Endothelial cell of umbilical vein (primary cell): ENCODE measurements around the gene CAPN15. TPM values are rescaled to one million over a fixed set of nuclear protein-coding genes. Genes with fewer than 3 reads are reported as not detected.
A peak's percentile ranks its signal among the peaks of the same experiment; 100 is the strongest.

ENCODE experiments used
- BruUV-seq: library from RNA; stranded (reverse); fragments of 400-500 nt; replicated peaks from 2 replicates; lab custom pipeline; 2021; lab: Mats Ljungman, UMichigan
- CTCF ChIA-PET: fragments of 300-600, 350-600 bp; sonication (Branson Sonifier 250); formaldehyde crosslinking; loops from one replicate; lab custom pipeline; 2021; ENCODE audit warnings: antibody characterized with exemption, inconsistent platforms; lab: Charles Lee
- POLR2A ChIA-PET: fragments of 300-600, 350-600 bp; sonication (Branson Sonifier 250); formaldehyde crosslinking; loops from one replicate; lab custom pipeline; 2021; ENCODE audit warnings: antibody characterized with exemption, inconsistent platforms; lab: Charles Lee
- DNase-seq: peaks from one replicate; pipeline ENCODE4 v3.0.0-alpha.2; 2011; ENCODE audit warnings: low read depth, low spot score
- FAIRE-seq: peaks from 2 replicates; lab custom pipeline; 2011; peaks lifted over from hg19 to GRCh38; lab: Jason Lieb, UNC
- H2AFZ ChIP-seq: 2 replicates; pipeline ENCODE4 v1.6.0; 2012; ENCODE audit warnings: low read depth, low read length, control low read depth, inconsistent platforms
- H3K27ac ChIP-seq: 2 replicates; pipeline ENCODE4 v1.5.1; 2011; ENCODE audit warnings: low read depth, mild to moderate bottlenecking, control low read depth, low read length, moderate library complexity; ENCODE audit not compliant: insufficient read depth
- H3K27me3 ChIP-seq, 2 experiments: 2 replicates each; pipeline versions ENCODE4 v1.6.0 to v1.6.1; 2011; ENCODE audit warnings: low read length in 2 of 2, mixed read lengths in 1 of 2; ENCODE audit not compliant: control insufficient read depth in 2 of 2, insufficient read depth in 2 of 2
- H3K36me3 ChIP-seq, 2 experiments: 2 replicates in 1 of 2; 3 replicates in 1 of 2; pipeline ENCODE4 v1.5.1; 2011; ENCODE audit warnings: low read length in 2 of 2, mild to moderate bottlenecking in 1 of 2, moderate library complexity in 1 of 2; ENCODE audit not compliant: control insufficient read depth in 2 of 2, insufficient read depth in 2 of 2; ENCODE audit errors: extremely low read depth in 1 of 2
- H3K4me1 ChIP-seq: 3 replicates; pipeline ENCODE4 v1.5.1; 2011; ENCODE audit warnings: mild to moderate bottlenecking, low read length; ENCODE audit not compliant: control insufficient read depth, insufficient read depth; ENCODE audit errors: extremely low read depth
- H3K4me2 ChIP-seq: 2 replicates; pipeline ENCODE4 v1.6.1; 2011; ENCODE audit warnings: low read length, control low read depth, mixed read lengths; ENCODE audit not compliant: insufficient read depth
- H3K4me3 ChIP-seq, 3 experiments: fragments of 200-600 bp in 1 of 3; sonication (generic), shearing (Covaris generic) in 1 of 3; replicated peaks in 1 of 3; 2 replicates each; pipeline ENCODE4 v1.5.1; 2011 to 2016; ENCODE audit warnings: control low read depth in 3 of 3, low read length in 3 of 3, mild to moderate bottlenecking in 2 of 3, inconsistent platforms in 1 of 3, low read depth in 1 of 3, moderate library complexity in 1 of 3; ENCODE audit not compliant: insufficient read depth in 1 of 3
- H3K79me2 ChIP-seq: 2 replicates; pipeline ENCODE4 v1.6.0; 2012; ENCODE audit warnings: low read length, inconsistent platforms; ENCODE audit not compliant: control insufficient read depth, insufficient read depth
- H3K9ac ChIP-seq: replicated peaks from 2 replicates; pipeline ENCODE3; 2011; ENCODE audit warnings: low read length, control low read depth; ENCODE audit not compliant: insufficient read depth; ENCODE audit errors: extremely low read depth
- H3K9me1 ChIP-seq: replicated peaks from 3 replicates; pipeline ENCODE4 v1.6.0; 2011; ENCODE audit warnings: mild to moderate bottlenecking, low read length; ENCODE audit not compliant: control insufficient read depth, insufficient read depth; ENCODE audit errors: extremely low read depth
- H3K9me3 ChIP-seq: replicated peaks from 2 replicates; pipeline ENCODE4 v1.5.1; 2012; ENCODE audit warnings: low read length, inconsistent platforms; ENCODE audit not compliant: control insufficient read depth, insufficient read depth
- H4K20me1 ChIP-seq: replicated peaks from 2 replicates; pipeline ENCODE3; 2011; ENCODE audit warnings: mild to moderate bottlenecking, low read length; ENCODE audit not compliant: control insufficient read depth, insufficient read depth; ENCODE audit errors: extremely low read depth
- CTCF ChIP-seq, 2 donors: IDR thresholded peaks; 1 replicate in 1 of 2; 2 replicates in 1 of 2; pipeline ENCODE4 v1.5.1; 2011; ENCODE audit warnings: low read length in 2 of 2, mild to moderate bottlenecking in 2 of 2, moderate library complexity in 2 of 2, control low read depth in 1 of 2, inconsistent platforms in 1 of 2, low read depth in 1 of 2; ENCODE audit not compliant: insufficient read depth in 1 of 2; ENCODE audit errors: extremely low read depth in 1 of 2
- EZH2 ChIP-seq: IDR thresholded peaks from 2 replicates; pipeline ENCODE4 v1.6.1; 2012; ENCODE audit warnings: borderline replicate concordance, low read depth, mild to moderate bottlenecking, moderate library complexity, low read length, inconsistent platforms; ENCODE audit not compliant: severe bottlenecking
- FOS ChIP-seq: IDR thresholded peaks from 2 replicates; pipeline ENCODE4 v1.6.1; 2011; ENCODE audit warnings: mild to moderate bottlenecking, low read length, moderate library complexity, borderline replicate concordance; ENCODE audit not compliant: insufficient read depth
- GATA2 ChIP-seq: IDR thresholded peaks from 2 replicates; pipeline ENCODE4 v1.7.0; 2011; ENCODE audit warnings: low read depth, mild to moderate bottlenecking, moderate library complexity, mixed read lengths, low read length; ENCODE audit not compliant: insufficient read length, insufficient read depth
- JUN ChIP-seq: IDR thresholded peaks from 2 replicates; pipeline ENCODE4 v1.6.1; 2011; ENCODE audit warnings: borderline replicate concordance, low read depth; ENCODE audit not compliant: insufficient read length, insufficient read depth
- MAX ChIP-seq: IDR thresholded peaks from 2 replicates; pipeline ENCODE4 v1.6.1; 2011; ENCODE audit not compliant: insufficient read depth, insufficient read length
- MYC ChIP-seq: IDR thresholded peaks from one replicate; pipeline ENCODE4 v1.6.1; 2011; ENCODE audit warnings: mild to moderate bottlenecking, low read depth, low read length
- POLR2A ChIP-seq: IDR thresholded peaks from 2 replicates; pipeline ENCODE4 v1.6.1; 2012; ENCODE audit warnings: low read depth, mild to moderate bottlenecking, control low read depth, low read length
- POLR2AphosphoS5 ChIP-seq: IDR thresholded peaks from 2 replicates; pipeline ENCODE4 v1.6.1; 2012; ENCODE audit warnings: low read depth, mild to moderate bottlenecking, control low read depth, low read length, moderate library complexity; ENCODE audit not compliant: insufficient read depth
- dilution Hi-C: fragments of 300-500 bp; cut with MboI; formaldehyde crosslinking; loops from one replicate; pipeline ENCODE4 v1.15.0; 2019; ENCODE audit warnings: low sequenced_read_pairs; ENCODE audit not compliant: extremely low pct_ligation_motif_present
- intact Hi-C: fragments of 100-400 bp; cut with micrococcal nuclease; formaldehyde crosslinking; loops from one replicate; pipeline ENCODE4 v1.10.0; 2022
- polyA plus RNA-seq, 4 experiments: library from polyadenylated mRNA; depleted of rRNA in 3 of 4; stranded (reverse) in 3 of 4; unstranded in 1 of 4; fragments of >200 nt; gene quantifications; 2 replicates each; pipeline versions ENCODE4 v1.2.1 to v1.2.3, GENCODE V29; 2011 to 2012; ENCODE audit warnings: missing spikeins in 1 of 4
- total RNA-seq: library from RNA; stranded (reverse); gene quantifications from 2 replicates; pipeline ENCODE4 v1.2.3, GENCODE V29; 2021

CAPN15 gene
- total and polyA plus RNA-seq, 2 donors (not counting 3 experiments of a cell fraction or from before 2014, with no cell fraction given) = 33.9 to 65.0 TPM

- dilution Hi-C loops = no loop called here
- DNase-seq (peak; percentile 68), FAIRE-seq (peak; percentile 44)
- ChIA-PET POLR2A (no interaction called here), CTCF (interaction anchor here (1.2 kb wide), 1 partner anchor 11 kb away, joined by 3 read pairs; no protein-coding TSS in a partner anchor)
- H3K4me2 ChIP-seq = no peak overlapping the region
- TF ChIP-seq GATA2 = no peak
- TF ChIP-seq MYC = no peak
- no peak for TF ChIP-seq POLR2AphosphoS5
- TF ChIP-seq EZH2 = no peak
- TF ChIP-seq CTCF (IDR thresholded peaks at IDR 0.05; ENCODE audit: extremely low read depth in 1 of 2, insufficient read depth in 1 of 2, low read depth in 1 of 2, low read length in 2 of 2) = no peak
- no peak for TF ChIP-seq MAX
- no peak for TF ChIP-seq JUN
- TF ChIP-seq FOS = no peak
- no peak for TF ChIP-seq POLR2A
- H3K9me1 ChIP-seq = no peaks in the 10 kb centered on the region
- peaks cover 7% of the 10 kb centered on the region for H3K4me1 ChIP-seq
- H3K36me3 ChIP-seq = peaks cover 0 to 10% of the 10 kb centered on the region in 2 experiments
- H4K20me1 ChIP-seq = no peaks in the 10 kb centered on the region
- H3K79me2 ChIP-seq = no peaks in the 10 kb centered on the region
- no peaks in the 10 kb centered on the region for H3K27me3 ChIP-seq
- H3K4me3 ChIP-seq = no peak overlapping the region
- BruUV-seq = no TSS peak
- H3K9ac ChIP-seq = no peak overlapping the region
- intact Hi-C loops = no loop called here
- H3K9me3 ChIP-seq = no peaks in the 10 kb centered on the region
- H3K27ac ChIP-seq = peak overlapping the region; percentile 47
- H2AFZ ChIP-seq = no peak overlapping the region
These were observed 18.4 kb upstream of the CAPN15 start for GRCh38 chr16:508884-509736.
